SK-N-SH (cell line): Measurements from ENCODE around the gene SMIM21.

Source experiments
- CHD2 ChIP-seq: fragments of 150-350 bp; IDR thresholded peaks from 2 replicates; pipeline ENCODE4 v1.6.1; 2018; ENCODE audit warnings: low read length; ENCODE audit not compliant: partially characterized antibody
- CTCF ChIP-seq: fragments of 200-600 bp; sonication (generic); IDR thresholded peaks from 2 replicates; pipeline ENCODE4 v1.6.1; 2017; ENCODE audit warnings: antibody characterized with exemption, mild to moderate bottlenecking, moderate library complexity
- EP300 ChIP-seq, 2 experiments: IDR thresholded peaks; 2 replicates each; pipeline versions ENCODE4 v1.4.0 to v1.6.1; 2012; ENCODE audit warnings: borderline replicate concordance in 1 of 2, low read depth in 1 of 2, low read length in 1 of 2
- EZH2phosphoT487 ChIP-seq: fragments of 200-600 bp; sonication (generic); IDR thresholded peaks from 2 replicates; pipeline ENCODE4 v1.6.1; 2017; ENCODE audit warnings: low read depth, mixed run types, mild to moderate bottlenecking, antibody characterized with exemption, moderate library complexity, borderline replicate concordance
- FOXJ3 ChIP-seq: sonication (generic); formaldehyde crosslinking; IDR thresholded peaks from 2 replicates; pipeline ENCODE4 v1.5.1; 2020; ENCODE audit warnings: mild to moderate bottlenecking, missing genetic modification reagents
- GABPA ChIP-seq: IDR thresholded peaks from 2 replicates; pipeline ENCODE4 v1.4.0; 2012; ENCODE audit warnings: low read depth, mild to moderate bottlenecking
- JUND ChIP-seq: IDR thresholded peaks from 2 replicates; pipeline ENCODE4 v1.4.0; 2012
- POLR2AphosphoS5 ChIP-seq: IDR thresholded peaks from 2 replicates; pipeline ENCODE4 v1.6.1; 2012; ENCODE audit warnings: low read depth, low read length
- RCOR1 ChIP-seq: fragments of 150-350 bp; IDR thresholded peaks from 2 replicates; pipeline ENCODE4 v1.6.1; 2017; ENCODE audit warnings: antibody characterized with exemption, low read length
- REST ChIP-seq: IDR thresholded peaks from 2 replicates; pipeline ENCODE4 v1.6.1; 2012; ENCODE audit warnings: mild to moderate bottlenecking, low read depth, low read length, moderate library complexity
- SIN3A ChIP-seq: IDR thresholded peaks from 2 replicates; pipeline ENCODE4 v1.6.1; 2012; ENCODE audit warnings: low read depth, mild to moderate bottlenecking, low read length, moderate library complexity, borderline replicate concordance
- TAF1 ChIP-seq: IDR thresholded peaks from 2 replicates; pipeline ENCODE4 v1.6.1; 2012; ENCODE audit warnings: low read depth, mild to moderate bottlenecking, low read length, moderate library complexity, borderline replicate concordance
- ZBTB33 ChIP-seq: IDR thresholded peaks from 2 replicates; pipeline ENCODE4 v1.4.0; 2012; ENCODE audit warnings: low read depth, borderline replicate concordance

DNA sequence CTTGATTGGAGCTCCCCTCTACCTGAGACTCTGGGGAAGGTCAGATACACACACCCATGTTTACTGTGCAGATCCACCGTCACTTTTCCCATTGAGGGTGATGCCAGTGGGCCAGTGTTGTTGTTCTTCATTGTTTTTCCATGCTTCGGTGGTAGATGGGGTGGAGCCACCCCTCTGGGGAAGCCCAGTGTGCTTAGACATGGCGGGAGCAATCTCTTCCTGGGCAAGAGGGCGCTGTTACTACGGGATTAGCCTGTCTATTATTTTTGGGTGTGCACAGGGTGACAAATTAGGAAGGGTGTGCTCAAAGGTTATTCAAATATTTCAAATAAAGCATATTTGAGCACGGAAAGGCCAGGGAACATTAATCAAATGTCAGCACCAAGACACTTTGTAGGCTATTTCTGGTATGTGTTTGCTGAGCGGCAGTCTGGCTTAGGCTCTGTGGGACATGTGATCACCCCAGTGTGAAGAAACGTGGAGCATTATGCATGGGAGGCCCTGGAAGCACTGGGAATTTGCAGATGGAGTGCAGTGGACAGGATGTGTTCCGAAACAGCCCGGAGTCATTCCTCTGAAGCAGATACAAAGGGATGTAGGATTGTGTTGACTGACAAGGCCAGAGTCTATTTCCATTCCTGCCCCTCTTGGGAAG is 34.8 kb upstream of the SMIM21 start:
- TF ChIP-seq REST (no peak), CTCF (no peak), GABPA (no peak), POLR2AphosphoS5 (no peak), ZBTB33 (no peak), SIN3A (no peak), FOXJ3 (CRISPR knock-in tag) (no peak), RCOR1 (no peak), CHD2 (no peak), EZH2phosphoT487 (no peak), TAF1 (no peak), EP300 (IDR thresholded peaks at IDR 0.05; ENCODE audit: borderline replicate concordance in 1 of 2, low read depth in 1 of 2, low read length in 1 of 2) (no peak), JUND (no peak)
